Heart left ventricle (tissue), 16 donors: Measurements from ENCODE around the gene GCHFR. TPM values are rescaled to one million over a fixed set of nuclear protein-coding genes. Genes with fewer than 3 reads are reported as not detected.

ENCODE experiments used
- ATAC-seq, 4 donors: fragments of 200-7000 bp; cut with Tn5 transposase; one replicate each; pipeline ENCODE4 v1.9.1; 2020 to 2022; ENCODE audit warnings: moderate library complexity in 4 of 4, mild to moderate bottlenecking in 3 of 4, moderate number of reproducible peaks in 1 of 4
- DNase-seq, 5 donors: peaks; one replicate each; pipeline ENCODE4 v3.0.0-alpha.2; 2020
- H3K27ac ChIP-seq, 12 donors: fragments of 200-600 bp; sonication (generic) in 4 of 12; one replicate each; pipeline versions ENCODE4 v1.5.0 to v1.8.0; 2016 to 2022; ENCODE audit warnings: mild to moderate bottlenecking in 2 of 12
- H3K27me3 ChIP-seq, 9 donors: fragments of 200-600 bp; sonication (generic) in 2 of 9; one replicate each; pipeline versions ENCODE4 v1.5.1 to v1.8.0; 2016 to 2022; ENCODE audit warnings: mild to moderate bottlenecking in 3 of 9
- H3K36me3 ChIP-seq, 9 donors: fragments of 200-600 bp; sonication (generic) in 2 of 9; one replicate each; pipeline versions ENCODE4 v1.5.0 to v1.8.0; 2018 to 2022; ENCODE audit warnings: mild to moderate bottlenecking in 2 of 9
- H3K4me1 ChIP-seq, 12 donors: fragments of 200-600 bp; sonication (generic) in 4 of 12; one replicate each; pipeline versions ENCODE4 v1.5.0 to v1.8.0; 2016 to 2022; ENCODE audit warnings: mild to moderate bottlenecking in 3 of 12
- H3K4me3 ChIP-seq, 12 donors: fragments of 200-600 bp; sonication (generic) in 4 of 12; one replicate each; pipeline versions ENCODE4 v1.5.0 to v1.8.0; 2017 to 2022; ENCODE audit warnings: mild to moderate bottlenecking in 9 of 12, moderate library complexity in 4 of 12
- H3K9me3 ChIP-seq, 12 donors: fragments of 200-600 bp; sonication (generic) in 4 of 12; one replicate each; pipeline versions ENCODE4 v1.5.0 to v1.8.0; 2016 to 2022; ENCODE audit warnings: mild to moderate bottlenecking in 1 of 12
- POLR2A ChIP-seq, 2 donors: fragments of 450-650 bp; IDR thresholded peaks; one replicate each; pipeline ENCODE4 v1.6.1; 2017; ENCODE audit warnings: antibody characterized with exemption in 2 of 2, mild to moderate bottlenecking in 2 of 2, moderate library complexity in 2 of 2
- WGBS, 4 donors: extraction: QIAGEN DNeasy Blood & Tissue Kit in 2 of 4; methylation state at CpG; one replicate each; pipeline versions ENCODE4 v1.1.5 to v1.1.7; 2013 to 2018; 5-methylcytosine and 5-hydroxymethylcytosine counted together
- intact Hi-C, 10 donors: fragments of 100-400 bp; cut with DNase I; formaldehyde crosslinking; loops; one replicate each; pipeline versions ENCODE4 v1.11.1 to v1.14.2; 2022
- polyA plus RNA-seq, 2 donors: library from polyadenylated mRNA; stranded (reverse); fragments of 200-250 nt; gene quantifications; one replicate each; pipeline ENCODE4 v1.2.3, GENCODE V29; 2013
- total RNA-seq, 9 donors: library from RNA; depleted of rRNA in 2 of 9; stranded (reverse); fragments of >200 nt in 2 of 9; fragmentation: NEBNext Ultra II Directional in 3 of 9; extraction: Animal tissue kit (Norgen Biotek cat#: 25700) in 3 of 9; gene quantifications; one replicate each; pipeline versions ENCODE4 v1.1.0 to v1.2.4, GENCODE V29; 2016 to 2023
- TF ChIP-seq, protein P1 (sequence below), 12 donors: fragments of 200-600 bp; sonication (generic) in 4 of 12; IDR thresholded peaks; one replicate each; pipeline versions ENCODE4 v1.5.0 to v1.8.0; 2018 to 2022; ENCODE audit warnings: antibody characterized with exemption in 12 of 12, mild to moderate bottlenecking in 5 of 12
- donor health status: ischemic (EF 13 %, LVEDD 7.1; RV severe dilation, severe dysfunction).
- donor health status: healthy with polysubstance abuse.
- donor health status: DM: no; HTN: yes; CAD: no.
- donor health status: DM: no; HTN: no; CAD: no.
- donor health status: ischemic (EF 25% LVEDD 6.9; RV normal size, moderate dysfunction).
- donor health status: ischemic (EF 25% LVEDD 5.7; RV mildly dilated, moderate dysfunction).
- donor health status: healthy.
- donor health status: DM: yes; HTN: yes; CAD: no.
- donor health status: ischemic (EF 35%, LVEDD 5.7; RV mildly dilated, moderate dysfunction).
- donor health status: nonischemic (EF 11% LVEDD 7.7; RV severe dilation, severe dysfunction).
- donor health status: DM: yes; HTN: yes; CAD: no.
- donor health status: PGD.
- donor health status: ischemic (EF 29% LVEDD 5.4; RV normal size, mild dysfunction).
- donor health status: nonischemic (EF 23%, LVEDD 6.1; RV moderate dilation, normal function).

GCHFR gene
- total and polyA plus RNA-seq, 11 donors: 1.6 to 24.0 (median 6.6) TPM

GRCh38 chr15:40756938-40757337, 6.9 kb upstream of the GCHFR start:
- Histone ChIP-seq H3K36me3 (peaks cover 0 to 13% (median 6%) of the 10 kb centered on the region in 9 donors), H3K4me3 (no peak overlapping the region), H3K4me1 (peaks cover 0 to 24% (median 12%) of the 10 kb centered on the region in 12 donors), H3K27me3 (no peaks in the 10 kb centered on the region), H3K27ac (no peak overlapping the region), H3K9me3 (no peaks in the 10 kb centered on the region)
- intact Hi-C loops: loop anchor here in 4 of 10 donors (5.0 to 10.0 kb wide), 3 partner anchors 50 to 138 kb away; partner anchors contain the start of genes RAD51 (in 3 of the 4), DNAJC17 (in 2 of the 4), ZFYVE19 (in 2 of the 4) and VPS18 (in 1 of the 4)
- no peak for ATAC-seq
- DNase-seq: no peak
- TF ChIP-seq POLR2A (IDR thresholded peaks at IDR 0.05): no peak
- TF ChIP-seq, protein P1, sequence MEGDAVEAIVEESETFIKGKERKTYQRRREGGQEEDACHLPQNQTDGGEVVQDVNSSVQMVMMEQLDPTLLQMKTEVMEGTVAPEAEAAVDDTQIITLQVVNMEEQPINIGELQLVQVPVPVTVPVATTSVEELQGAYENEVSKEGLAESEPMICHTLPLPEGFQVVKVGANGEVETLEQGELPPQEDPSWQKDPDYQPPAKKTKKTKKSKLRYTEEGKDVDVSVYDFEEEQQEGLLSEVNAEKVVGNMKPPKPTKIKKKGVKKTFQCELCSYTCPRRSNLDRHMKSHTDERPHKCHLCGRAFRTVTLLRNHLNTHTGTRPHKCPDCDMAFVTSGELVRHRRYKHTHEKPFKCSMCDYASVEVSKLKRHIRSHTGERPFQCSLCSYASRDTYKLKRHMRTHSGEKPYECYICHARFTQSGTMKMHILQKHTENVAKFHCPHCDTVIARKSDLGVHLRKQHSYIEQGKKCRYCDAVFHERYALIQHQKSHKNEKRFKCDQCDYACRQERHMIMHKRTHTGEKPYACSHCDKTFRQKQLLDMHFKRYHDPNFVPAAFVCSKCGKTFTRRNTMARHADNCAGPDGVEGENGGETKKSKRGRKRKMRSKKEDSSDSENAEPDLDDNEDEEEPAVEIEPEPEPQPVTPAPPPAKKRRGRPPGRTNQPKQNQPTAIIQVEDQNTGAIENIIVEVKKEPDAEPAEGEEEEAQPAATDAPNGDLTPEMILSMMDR (IDR thresholded peaks at IDR 0.05): no peak
- 41 to 68% (median 52%) methylated on average over 5 to 6 of the region's 6 CpGs for WGBS, 4 donors

DNA sequence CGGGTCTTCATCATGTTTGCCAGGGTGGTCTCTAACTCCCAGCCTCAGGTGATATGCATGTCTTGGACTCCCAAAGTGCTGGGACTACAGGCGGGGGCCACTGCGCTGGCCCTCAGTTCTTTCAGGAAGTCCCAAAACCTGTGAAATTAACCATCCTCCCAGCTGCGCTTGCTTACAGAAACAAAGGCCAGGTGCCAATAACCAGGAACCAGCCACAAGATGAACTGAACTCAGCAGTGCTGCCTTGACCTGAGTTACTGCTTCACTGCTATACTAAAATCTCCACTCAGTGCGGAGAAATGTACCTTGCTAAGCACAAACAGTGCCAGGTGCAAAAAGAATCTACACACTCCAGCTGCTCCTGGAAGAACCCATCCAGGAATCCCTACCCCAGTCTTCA, 3.9 kb upstream of the GCHFR start:
- no peaks in the 10 kb centered on the region for H3K27me3 ChIP-seq
- H3K27ac ChIP-seq: no peak overlapping the region
- intact Hi-C loops: loop anchor here in 5 of 10 donors (5.0 to 10.0 kb wide), 5 partner anchors 47 to 165 kb away; partner anchors contain the start of genes DNAJC17 (in 3 of the 5), RAD51 (in 3 of the 5), VPS18 (in 3 of the 5) and ZFYVE19 (in 3 of the 5)
- TF ChIP-seq, protein P1 (IDR thresholded peaks at IDR 0.05): no peak
- 90 to 100% (median 95%) methylated on average over 2 to 5 of the region's 5 CpGs for WGBS, 4 donors
- H3K9me3 ChIP-seq: no peaks in the 10 kb centered on the region
- H3K4me1 ChIP-seq: peaks cover 0 to 31% (median 24%) of the 10 kb centered on the region in 12 donors
- H3K4me3 ChIP-seq: no peak overlapping the region
- ATAC-seq: no peak
- H3K36me3 ChIP-seq: no peaks in the 10 kb centered on the region
- no peak for DNase-seq

DNA sequence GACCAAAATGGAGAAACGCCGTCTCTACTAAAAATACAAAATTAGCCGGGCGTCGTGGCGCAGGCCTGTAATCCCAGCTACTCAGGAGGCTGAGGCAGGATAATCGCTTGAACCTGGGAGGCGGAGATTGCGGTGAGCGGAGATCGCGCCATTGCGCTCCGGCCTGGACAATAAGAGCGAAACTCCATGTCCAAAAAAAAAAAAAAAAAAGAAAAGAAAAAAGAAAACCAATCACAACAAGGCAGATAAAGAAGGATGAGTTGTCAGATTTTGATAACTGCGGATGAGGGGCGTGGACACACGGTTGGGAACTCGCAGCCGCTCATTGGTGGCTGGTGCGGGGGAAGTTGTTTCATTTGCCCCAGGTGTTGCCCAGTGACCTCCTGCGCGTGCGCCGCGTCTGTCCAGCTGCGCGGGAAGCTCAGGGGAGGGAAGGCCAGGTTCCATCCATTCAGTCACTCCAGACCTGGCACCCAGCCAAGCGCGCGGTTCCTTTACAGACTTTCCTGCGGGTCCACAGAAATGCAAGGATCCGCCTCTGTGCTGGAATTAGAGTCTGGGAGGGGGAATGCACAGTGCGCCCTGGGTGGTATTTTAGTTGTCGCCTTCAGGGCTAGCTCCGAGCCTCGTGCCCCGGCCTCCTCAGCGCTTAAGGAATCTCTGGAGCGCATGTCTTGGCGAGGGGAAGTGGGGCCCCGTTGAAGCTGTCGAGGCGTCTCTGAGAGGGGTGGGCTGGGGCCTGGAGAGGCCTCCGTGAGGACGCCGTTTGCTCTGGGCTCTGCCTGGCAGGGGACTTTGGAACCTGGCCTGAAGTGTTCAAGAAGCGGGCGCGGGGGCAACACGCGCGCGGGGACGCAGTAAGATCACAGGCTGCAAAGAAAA, 708 bp upstream of the GCHFR start:
- TF ChIP-seq, protein P1 (IDR thresholded peaks at IDR 0.05): no peak
- TF ChIP-seq POLR2A (IDR thresholded peaks at IDR 0.05): no peak
- H3K27me3 ChIP-seq: no peaks in the 10 kb centered on the region
- 29 to 34% (median 31%) methylated on average over 50 to 55 of the region's 55 CpGs for WGBS, 4 donors
- H3K27ac ChIP-seq: peak overlapping the region in 11 of 12 donors; percentile 47 to 80 (median 62)
- peak overlapping the region; percentile 33 to 75 (median 58) for H3K4me3 ChIP-seq
- H3K4me1 ChIP-seq: peaks cover 0 to 37% (median 22%) of the 10 kb centered on the region in 12 donors
- H3K9me3 ChIP-seq: no peaks in the 10 kb centered on the region
- intact Hi-C loops: loop anchor here in 4 of 10 donors (5.0 to 10.0 kb wide), 4 partner anchors 44 to 168 kb away; partner anchors contain the start of genes VPS18 (in 2 of the 4), DNAJC17 (in 1 of the 4), KNL1 (in 1 of the 4) and ZFYVE19 (in 1 of the 4)
- ATAC-seq (peak in 3 of 4 donors; percentile 7 to 31 (median 13)), DNase-seq (peak; percentile 59 to 85 (median 66))
- H3K36me3 ChIP-seq: peaks cover 0 to 10% (median 4%) of the 10 kb centered on the region in 9 donors
